Measurements from ENCODE around the gene TMOD1. TPM values are rescaled to one million over a fixed set of nuclear protein-coding genes. Genes with fewer than 3 reads are reported as not detected.

TMOD1 gene
- total RNA-seq, 4 donors from 2014 or later, result 82.3 to 202 (median 175) TPM

GRCh38 chr9:97504381-97505216, 3.1 kb downstream of the TMOD1 start:
- intact Hi-C loops (cut with DNase I; ENCODE audit: low total_unique reads), result loop anchor here (5.0 kb wide), 2 partner anchors 33 to 53 kb away; no protein-coding TSS in a partner anchor
- no peaks in the 10 kb centered on the region for H3K9me3 ChIP-seq
- TF ChIP-seq CTCF (IDR thresholded peaks at IDR 0.05 in 4 of 5, conservative IDR thresholded peaks at IDR 0.05 in 1 of 5) (no peak), POLR2A (IDR thresholded peaks at IDR 0.05) (no peak)
- peaks cover 54 to 65% of the 10 kb centered on the region in 2 donors for H3K4me1 ChIP-seq
- peak overlapping the region in 1 of 4 donors; percentile 79 for H3K4me3 ChIP-seq
- H3K27me3 ChIP-seq, result no peaks in the 10 kb centered on the region
- ATAC-seq (no peak), DNase-seq (no peak)
- no peaks in the 10 kb centered on the region for H3K36me3 ChIP-seq
- in situ Hi-C loops (cut with MboI; ENCODE audit: low sequenced_read_pairs in 4 of 4), result loop anchor here in 1 of 4 donors (10.0 kb wide), 1 partner anchor 90 kb away; no protein-coding TSS in a partner anchor
- peak overlapping the region; percentile 97 to 98 (median 98) for H3K27ac ChIP-seq

DNA sequence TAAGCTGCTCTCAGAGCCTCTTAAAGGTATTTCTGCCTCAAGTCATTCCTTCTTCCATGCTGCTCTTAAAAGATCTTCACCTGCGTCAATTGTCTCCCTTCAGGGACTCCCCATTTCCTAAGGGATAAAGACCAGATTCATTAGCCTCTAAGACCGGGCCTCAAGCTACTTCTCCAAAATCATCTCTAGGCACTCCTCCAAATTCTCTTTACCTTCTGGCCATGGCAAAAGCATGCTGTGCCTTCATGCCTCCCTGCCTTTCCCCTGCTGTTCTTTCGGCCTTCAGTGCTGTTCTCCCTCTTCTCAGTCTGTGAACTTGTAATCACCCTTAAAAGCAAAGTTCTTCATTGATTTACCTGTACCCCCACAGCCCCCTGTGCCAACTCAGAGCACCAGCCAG, 4.4 kb downstream of the TMOD1 start:
- no peak overlapping the region for H3K4me3 ChIP-seq
- H3K4me1 ChIP-seq, result peaks cover 62 to 67% of the 10 kb centered on the region in 2 donors
- H3K27ac ChIP-seq, result peak overlapping the region; percentile 97 to 98 (median 98)
- DNase-seq (no peak), ATAC-seq (no peak)
- H3K27me3 ChIP-seq, result no peaks in the 10 kb centered on the region
- H3K36me3 ChIP-seq, result no peaks in the 10 kb centered on the region
- TF ChIP-seq CTCF (IDR thresholded peaks at IDR 0.05 in 4 of 5, conservative IDR thresholded peaks at IDR 0.05 in 1 of 5) (no peak), POLR2A (IDR thresholded peaks at IDR 0.05) (no peak)
- in situ Hi-C loops (cut with MboI; ENCODE audit: low sequenced_read_pairs in 4 of 4), result loop anchor here in 1 of 4 donors (10.0 kb wide), 1 partner anchor 89 kb away; no protein-coding TSS in a partner anchor
- no peaks in the 10 kb centered on the region for H3K9me3 ChIP-seq
- intact Hi-C loops (cut with DNase I; ENCODE audit: low total_unique reads), result no loop called here

GRCh38 chr9:97506306-97506705, 4.8 kb downstream of the TMOD1 start:
- intact Hi-C loops (cut with DNase I; ENCODE audit: low total_unique reads) (no loop called here), in situ Hi-C loops (cut with MboI; ENCODE audit: low sequenced_read_pairs in 4 of 4) (loop anchor here in 1 of 4 donors (10.0 kb wide), 1 partner anchor 88 kb away; no protein-coding TSS in a partner anchor)
- no peak for DNase-seq
- peak overlapping the region; percentile 29 to 98 (median 98) for H3K27ac ChIP-seq
- no peak overlapping the region for H3K4me3 ChIP-seq
- TF ChIP-seq POLR2A (IDR thresholded peaks at IDR 0.05), result no peak
- no peak for TF ChIP-seq CTCF (IDR thresholded peaks at IDR 0.05 in 4 of 5, conservative IDR thresholded peaks at IDR 0.05 in 1 of 5)
- H3K36me3 ChIP-seq, result no peaks in the 10 kb centered on the region
- no peaks in the 10 kb centered on the region for H3K27me3 ChIP-seq
- H3K9me3 ChIP-seq, result no peaks in the 10 kb centered on the region
- ATAC-seq, result no peak
- H3K4me1 ChIP-seq, result peaks cover 66 to 72% of the 10 kb centered on the region in 2 donors

DNA sequence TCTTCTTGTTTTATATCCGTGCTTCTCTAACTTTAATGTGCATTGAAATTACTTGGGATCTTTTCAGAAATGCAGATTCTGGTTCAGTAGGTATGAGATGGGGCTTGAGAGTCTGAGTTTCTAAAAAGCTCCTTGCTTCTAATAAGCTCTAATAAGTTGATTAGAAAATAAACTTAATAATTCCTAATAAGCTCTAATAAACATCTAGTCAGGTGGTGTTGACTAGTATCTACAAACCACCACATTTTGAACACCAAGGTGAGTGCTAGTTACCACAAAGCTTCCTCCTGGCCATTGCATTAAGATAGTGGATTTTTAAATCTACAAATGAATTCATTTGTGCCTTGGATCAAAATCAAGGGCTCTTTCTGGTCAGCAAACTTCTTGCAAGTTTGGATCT, 5.3 kb downstream of the TMOD1 start:
- intact Hi-C loops (cut with DNase I; ENCODE audit: low total_unique reads) (no loop called here), in situ Hi-C loops (cut with MboI; ENCODE audit: low sequenced_read_pairs in 4 of 4) (loop anchor here in 1 of 4 donors (10.0 kb wide), 1 partner anchor 88 kb away; no protein-coding TSS in a partner anchor)
- no peak overlapping the region for H3K4me3 ChIP-seq
- H3K9me3 ChIP-seq, result no peaks in the 10 kb centered on the region
- TF ChIP-seq CTCF (IDR thresholded peaks at IDR 0.05 in 4 of 5, conservative IDR thresholded peaks at IDR 0.05 in 1 of 5) (no peak), POLR2A (IDR thresholded peaks at IDR 0.05) (no peak)
- DNase-seq, result no peak
- no peak for ATAC-seq
- H3K36me3 ChIP-seq, result no peaks in the 10 kb centered on the region
- peaks cover 71 to 77% of the 10 kb centered on the region in 2 donors for H3K4me1 ChIP-seq
- peak overlapping the region in 3 of 4 donors; percentile 97 to 98 (median 98) for H3K27ac ChIP-seq
- no peaks in the 10 kb centered on the region for H3K27me3 ChIP-seq

Data from gastrocnemius medialis (tissue), 4 donors.